Activated CD4-positive, CD25-positive, alpha-beta regulatory T cell treated with anti-CD3 and anti-CD28 coated beads, Interleukin-2, amount 50 U/mL, for 16 hours (primary cell): ENCODE data around the gene GBE1.

Source experiments
- DNase-seq: peaks from one replicate; pipeline ENCODE4 v3.0.0-alpha.2; 2020; ENCODE audit warnings: low read depth, low spot score

GBE1 gene

DNA sequence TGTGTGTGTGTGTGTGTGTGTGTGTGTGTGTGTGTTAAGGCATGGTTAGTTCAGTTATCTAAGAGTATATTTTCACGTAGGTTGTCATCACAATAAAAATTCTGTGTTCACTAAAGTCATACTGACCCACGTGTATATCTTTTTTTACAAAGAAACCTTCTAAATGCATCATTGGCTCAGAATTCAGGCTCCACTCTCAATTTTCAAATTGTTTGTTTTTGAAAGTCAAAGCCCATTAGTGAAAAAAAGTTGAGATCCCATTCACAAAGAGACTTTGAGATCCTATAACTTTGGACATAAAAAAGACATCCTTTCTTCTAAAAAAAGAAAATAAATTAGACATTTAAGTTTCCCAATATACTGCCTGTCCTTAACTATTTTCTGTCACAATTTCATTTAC is 59.3 kb downstream of the GBE1 start:
- DNase-seq = no peak

DNA sequence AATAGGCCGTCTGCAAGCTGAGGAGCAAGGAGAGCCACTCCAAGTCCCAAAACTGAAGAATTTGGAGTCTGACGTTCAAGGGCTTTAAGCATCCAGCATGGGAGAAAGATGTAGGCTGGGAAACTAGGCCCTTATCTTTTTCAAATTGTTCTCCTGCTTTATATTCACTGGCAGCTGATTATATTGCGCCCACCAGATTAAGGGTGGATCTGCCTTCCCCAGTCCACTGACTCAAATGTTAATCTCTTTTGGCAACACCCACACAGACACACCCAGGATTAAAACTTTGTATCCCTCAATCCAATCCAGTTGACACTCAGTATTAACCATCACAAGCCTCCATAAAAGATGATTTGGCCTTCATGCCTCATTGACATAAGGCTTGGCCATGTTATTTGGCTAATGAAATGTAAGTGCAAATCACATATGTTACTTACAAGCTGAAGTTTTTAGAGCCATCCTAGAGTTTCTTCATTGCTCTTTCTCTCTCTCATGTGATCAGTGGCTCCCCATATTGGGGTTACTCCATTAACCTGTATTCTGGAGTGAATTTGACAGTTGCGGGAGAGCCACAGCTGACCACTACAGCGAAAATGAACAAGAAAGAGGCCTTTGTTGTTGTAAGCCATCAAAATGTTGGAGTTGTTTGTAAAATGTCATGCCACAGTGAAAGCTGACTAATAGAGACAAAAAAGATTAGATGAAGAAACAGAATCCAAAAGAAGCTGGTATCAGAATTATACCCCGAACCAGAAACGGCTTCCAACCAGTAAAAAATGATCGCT is 61.7 kb downstream of the GBE1 start:
- no peak for DNase-seq

DNA sequence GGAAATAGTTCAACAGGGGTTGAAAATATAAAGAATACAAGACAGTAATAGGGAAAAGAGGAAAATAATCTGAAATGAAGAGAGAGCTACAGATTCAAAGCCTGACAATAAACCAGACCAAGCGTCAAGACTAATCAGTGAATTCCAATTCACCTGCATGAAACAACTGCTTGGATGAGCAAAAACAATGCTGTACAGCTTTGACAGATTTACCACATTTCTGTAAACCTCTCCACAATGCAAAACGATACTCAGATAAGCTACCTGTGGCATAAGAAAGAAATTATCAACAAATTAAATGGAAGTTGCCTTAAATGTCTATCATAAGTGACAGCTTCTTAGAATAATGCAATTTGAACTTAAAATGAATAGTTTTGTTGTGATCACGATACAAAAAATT is 65.4 kb downstream of the GBE1 start:
- no peak for DNase-seq

DNA sequence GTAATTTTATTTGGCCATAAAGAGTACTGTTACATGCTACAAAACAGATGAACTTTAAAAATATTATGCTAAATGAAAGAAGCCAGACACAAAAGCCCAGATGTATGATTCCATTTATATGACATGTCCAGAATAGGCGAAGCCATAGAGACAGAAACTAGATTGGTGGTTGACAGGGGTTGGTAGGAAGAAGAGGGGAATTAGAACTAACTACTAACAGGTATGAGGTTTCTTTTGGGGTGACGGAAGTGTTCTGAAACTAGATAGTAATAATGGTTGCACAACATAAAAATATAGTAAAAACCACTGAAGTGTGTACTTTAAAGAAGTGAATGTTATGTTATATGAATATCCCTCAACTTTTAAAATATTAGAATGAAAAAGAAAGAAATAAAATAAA is 66.1 kb downstream of the GBE1 start:
- no peak for DNase-seq

DNA sequence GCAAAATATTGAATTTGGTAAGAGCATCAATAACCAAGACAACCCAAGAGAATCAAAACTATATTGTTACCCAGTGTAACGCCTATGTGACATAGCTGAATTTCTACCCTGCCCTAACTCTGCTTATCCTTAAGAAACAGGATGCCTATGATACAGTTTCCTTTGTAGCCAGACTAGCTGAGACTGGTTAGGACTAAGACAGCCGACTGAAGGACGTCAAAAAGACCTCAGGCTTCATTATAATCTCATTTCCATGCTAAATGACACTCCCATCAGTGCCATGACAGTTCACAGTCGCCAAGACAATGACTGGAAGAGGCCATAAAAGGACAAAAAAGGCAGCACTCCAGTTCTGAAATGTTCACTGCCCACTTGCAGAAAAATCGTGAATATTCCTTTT is 66.8 kb downstream of the GBE1 start:
- no peak for DNase-seq

DNA sequence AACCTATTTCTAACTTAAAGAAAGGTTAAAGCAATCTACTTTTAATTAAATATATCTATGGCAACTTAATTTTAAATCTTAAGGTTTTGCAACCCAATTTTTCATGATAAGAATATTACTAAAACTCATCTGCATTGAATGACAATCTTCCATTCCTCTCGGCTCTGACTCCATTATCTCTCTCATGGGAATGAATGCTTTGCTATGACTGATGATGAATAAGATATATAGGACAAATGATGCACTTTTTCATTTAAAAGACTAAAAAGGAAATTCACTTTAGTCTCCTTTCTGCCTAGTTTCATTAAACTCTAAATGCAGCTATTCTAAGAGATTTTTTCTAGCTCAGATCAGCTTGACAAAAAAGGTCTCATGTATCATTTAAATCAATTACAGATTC is 68.7 kb downstream of the GBE1 start:
- no peak for DNase-seq

DNA sequence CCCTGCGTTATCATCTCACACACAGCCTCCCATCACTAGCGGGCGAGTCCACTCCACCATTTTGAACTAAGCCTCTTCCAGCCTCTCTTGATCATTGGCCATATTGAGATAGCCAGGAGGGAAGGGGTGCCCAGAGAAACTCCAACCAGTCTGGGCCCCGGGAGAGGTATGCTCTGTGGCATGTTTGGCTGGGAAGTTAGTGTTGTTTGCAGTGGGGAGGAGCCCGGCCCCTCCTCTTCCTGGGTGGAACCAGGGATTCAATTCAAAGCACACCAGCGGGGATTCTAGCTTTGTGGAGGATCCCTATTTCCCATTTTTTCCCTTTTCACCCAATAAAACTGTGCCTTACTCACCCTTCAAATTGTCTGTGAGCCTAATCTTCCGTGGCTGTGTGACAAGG is 71.8 kb downstream of the GBE1 start:
- no peak for DNase-seq

DNA sequence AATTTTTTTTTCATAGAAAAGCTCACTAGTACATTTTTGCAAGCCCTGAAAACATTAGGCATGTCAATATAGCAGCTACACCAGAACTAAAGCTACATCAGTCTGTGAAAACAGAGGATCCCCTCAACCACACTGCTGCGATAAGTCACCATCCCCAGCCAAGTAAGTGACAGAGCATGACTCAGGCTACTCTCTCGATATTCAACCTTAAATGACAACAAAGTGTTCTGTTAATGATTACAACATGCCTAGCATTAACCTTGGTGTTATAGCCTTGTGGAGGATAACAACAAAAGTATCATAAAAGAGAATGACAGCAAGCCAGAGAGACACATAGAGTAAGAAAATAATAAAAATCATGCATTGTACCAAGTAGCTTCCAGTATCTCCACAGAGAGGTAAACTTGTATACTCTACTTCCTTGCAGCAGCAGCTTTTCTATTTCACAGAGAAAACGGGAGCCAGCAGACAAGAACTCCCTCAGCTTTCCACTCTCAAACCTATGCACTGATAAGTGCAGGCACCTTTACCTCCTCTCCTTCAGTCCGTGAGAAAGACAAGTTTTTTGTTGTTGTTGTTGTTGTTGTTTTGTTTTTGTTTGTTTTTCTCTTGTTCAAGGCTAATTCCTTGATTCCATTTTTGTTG is 76.6 kb downstream of the GBE1 start:
- DNase-seq = no peak

DNA sequence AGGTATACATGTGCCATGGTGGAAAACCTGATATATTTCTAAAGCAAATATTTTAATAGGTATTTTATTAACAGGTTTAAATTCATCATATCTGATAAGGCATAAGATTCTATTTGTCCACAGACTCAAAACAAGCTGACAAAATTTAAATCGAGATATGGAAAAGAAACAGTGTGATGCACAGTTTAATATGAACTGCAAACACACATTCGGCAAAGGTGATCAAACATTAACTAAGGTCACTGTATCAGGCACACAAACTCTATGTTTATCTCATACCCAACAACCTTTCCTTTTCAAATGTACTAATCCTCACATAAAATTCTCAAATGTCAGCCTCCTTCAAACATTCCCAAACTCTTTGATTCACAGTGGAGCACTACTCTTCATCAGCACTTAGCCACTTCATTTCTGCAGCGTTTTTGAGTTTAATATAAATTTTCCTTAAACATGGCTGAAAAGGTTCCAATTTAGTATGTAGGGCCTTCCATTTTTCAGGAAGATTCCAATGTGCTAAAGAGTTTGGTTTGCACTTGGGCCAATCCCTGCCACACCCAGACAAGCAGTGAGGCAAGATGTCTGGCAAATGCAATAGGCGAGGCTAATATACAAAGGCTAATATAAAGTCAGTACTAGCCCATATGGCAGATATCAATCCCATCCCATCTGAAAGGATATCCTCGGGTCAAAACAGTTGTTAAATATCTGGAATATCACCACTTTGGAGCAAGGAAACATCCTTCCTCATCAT is 84.6 kb downstream of the GBE1 start:
- no peak for DNase-seq

DNA sequence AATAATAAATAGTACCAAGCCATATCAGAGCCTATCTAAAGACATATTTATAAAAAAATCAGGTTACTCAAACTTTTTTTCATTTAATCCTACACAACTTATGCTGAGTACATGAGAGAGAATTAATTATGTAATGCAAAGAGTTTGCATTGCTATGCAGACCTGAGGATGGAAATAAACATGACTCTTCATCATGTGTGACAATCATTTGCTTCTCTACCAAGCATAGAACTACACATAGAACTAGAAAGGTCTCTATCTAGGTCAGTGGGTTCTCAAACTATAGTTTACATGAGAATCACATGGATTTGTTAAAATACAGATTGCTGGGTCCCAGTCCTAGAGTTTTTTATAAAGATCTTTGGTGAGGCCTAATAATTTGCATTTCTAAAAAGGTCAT is 86.8 kb downstream of the GBE1 start:
- DNase-seq = no peak

DNA sequence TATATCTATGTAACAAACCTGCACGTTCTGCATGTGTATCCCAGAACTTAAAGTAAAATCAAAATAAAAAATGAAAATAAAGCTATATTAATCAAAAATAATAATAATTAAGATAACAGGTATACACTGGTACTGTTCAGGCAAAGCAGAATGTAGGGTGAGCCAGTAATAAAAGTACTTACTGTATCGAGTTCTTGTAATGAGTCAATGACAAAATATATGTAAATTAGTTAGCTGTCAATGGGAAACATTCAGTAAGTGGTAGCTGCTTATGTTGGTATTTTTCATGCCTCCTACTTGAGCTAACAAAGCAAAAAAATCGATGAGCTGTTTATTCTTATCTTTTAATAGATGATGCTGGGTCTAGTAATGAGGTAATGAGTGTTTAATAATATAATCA is 93.2 kb downstream of the GBE1 start:
- no peak for DNase-seq

DNA sequence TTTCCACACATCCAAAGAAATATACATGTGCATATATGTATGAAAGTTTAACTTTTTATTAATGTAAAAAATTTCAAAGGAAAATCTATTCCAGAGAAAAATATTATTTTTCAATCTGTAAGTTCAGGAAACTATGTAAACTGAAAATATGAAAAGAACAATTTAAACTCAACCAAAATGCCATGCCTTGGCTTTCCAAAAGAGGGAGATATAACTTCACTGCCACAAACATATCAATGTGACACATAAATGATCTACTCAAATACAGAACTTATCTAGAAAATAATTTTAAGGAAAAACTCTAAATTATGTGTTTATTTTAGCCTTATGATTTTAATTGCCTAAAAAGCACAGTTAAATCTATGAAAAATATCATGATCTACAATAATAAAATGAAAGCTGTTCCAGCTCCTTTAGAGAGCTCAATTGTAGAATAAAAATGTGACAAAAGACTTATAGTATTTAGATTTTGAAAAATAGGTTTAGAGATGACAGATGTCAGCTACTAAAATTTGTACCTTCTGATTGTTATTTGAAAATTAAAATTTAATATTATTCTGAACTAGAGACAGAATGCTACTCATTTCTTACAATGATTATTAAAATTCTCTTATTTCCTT is 94.8 kb downstream of the GBE1 start:
- no peak for DNase-seq

DNA sequence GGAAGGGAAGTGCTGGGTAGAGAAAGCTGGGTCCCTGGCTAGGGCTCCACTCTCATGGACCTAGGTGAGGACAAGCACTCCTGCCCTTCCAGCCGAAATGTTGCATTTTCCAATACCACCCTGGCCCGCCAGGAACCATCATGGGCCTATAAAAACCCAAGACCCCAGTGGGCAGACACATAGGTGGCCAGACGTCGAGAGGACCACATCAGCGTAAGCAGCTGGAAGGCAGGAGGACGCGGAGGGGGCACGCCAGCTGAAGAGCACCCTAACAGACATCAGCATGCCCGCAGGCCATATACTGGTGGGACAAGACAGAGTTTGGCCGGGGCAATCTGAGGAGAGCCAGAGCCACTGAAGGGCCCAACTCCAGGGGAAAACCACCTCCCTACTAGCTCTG is 98.3 kb downstream of the GBE1 start:
- DNase-seq = no peak

DNA sequence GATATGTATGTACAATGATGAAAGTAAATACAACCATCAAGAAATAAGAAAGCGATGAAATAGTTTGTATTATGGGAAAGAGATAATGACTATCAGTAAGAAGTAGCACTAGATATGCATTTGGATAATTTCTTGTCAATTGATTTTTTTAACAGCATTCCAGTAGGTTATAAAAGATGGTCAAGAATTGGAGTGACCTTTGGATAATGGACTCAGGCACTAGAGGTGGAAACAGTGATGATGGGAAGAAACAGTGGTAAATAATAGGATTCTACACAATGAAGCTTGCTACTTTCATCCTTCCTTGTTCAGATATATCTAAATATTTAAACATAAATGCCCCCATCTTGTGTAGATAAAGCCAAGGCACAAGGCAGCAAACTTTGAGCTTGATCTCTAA is 101.4 kb downstream of the GBE1 start:
- DNase-seq = no peak

DNA sequence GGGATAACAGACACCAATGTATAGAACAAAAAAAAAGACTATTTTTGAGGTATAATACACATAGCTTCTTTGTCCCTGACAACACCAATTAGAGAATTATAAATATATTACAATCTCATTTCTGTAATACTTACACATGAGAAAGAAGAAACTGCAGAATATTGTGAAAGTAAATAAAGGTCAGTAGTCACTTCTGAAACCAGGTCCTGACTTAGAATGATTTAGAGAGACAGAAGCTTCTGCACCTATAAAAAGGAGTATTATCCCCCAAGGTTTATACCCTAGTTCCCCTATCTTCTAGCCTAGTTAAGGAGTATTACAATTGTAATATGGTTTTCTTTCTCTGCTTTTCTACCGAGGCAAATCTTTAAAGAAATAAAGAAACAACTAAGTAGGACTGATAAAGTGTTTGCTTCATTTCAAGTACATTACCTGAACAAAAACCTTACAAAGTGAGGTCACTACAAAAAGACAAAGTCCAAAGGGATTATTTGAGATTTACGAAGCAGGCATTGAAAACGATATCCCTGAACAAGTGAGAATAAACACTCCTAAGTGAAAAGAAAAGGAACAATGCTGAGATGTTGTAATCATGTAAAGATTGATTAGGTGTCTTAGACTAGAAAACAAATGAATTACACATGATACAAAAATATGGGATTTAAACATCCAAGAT is 103.0 kb downstream of the GBE1 start:
- no peak for DNase-seq

DNA sequence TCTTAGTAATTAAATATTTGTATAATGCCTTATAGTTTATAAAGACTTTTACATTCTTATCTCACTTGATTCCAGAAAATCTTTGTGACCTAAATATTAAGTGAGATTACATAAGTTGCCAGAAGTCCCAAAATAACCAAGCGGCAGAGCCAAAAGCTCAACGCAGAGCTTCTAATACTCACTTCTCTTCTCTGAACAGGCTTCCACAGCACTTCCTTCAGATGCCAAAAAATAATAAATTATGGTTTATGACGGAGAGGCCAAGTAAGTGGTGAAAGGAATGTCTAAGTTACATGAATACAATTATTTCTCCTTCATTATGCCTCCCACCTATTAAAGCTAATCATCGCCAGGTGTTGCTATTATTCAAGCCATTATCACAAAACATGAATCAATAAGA is 110.3 kb downstream of the GBE1 start:
- DNase-seq = no peak

DNA sequence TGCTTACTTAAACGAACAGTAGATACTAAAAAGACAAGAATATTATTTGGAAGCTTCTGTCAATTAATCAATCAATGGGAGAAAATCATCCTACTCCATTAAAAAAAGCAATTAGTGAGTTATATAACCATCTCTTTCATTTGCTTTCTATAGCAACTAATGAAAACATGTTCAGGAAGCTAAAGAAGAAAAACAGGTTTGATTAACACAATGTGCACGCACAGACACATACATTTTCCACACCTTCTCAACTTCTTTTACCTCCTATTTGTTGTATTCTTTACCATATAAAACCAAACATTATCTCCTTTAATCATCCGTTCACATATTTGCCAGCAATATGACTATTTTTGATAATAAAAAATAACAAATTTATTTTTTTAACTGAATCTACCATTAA is 111.3 kb downstream of the GBE1 start:
- DNase-seq = no peak

DNA sequence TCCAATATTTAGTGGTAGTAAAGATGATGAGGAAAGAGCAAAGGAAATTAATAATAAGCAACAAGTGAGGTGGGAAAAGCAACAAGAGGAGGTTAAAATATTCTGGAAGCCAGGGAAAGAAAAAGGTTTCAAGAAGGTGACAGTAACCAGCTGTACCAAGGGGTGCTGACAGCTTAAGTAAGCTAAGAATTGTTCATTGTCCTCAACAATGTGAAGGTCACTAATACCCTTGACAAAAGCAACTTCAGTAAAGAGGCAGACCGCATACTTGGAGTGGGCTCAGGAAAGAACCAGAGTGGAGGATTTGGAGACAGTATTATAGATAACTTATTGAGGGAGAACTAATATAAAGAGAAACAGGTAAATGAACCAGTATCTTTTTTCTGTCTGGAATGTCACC is 116.2 kb downstream of the GBE1 start:
- no peak for DNase-seq

DNA sequence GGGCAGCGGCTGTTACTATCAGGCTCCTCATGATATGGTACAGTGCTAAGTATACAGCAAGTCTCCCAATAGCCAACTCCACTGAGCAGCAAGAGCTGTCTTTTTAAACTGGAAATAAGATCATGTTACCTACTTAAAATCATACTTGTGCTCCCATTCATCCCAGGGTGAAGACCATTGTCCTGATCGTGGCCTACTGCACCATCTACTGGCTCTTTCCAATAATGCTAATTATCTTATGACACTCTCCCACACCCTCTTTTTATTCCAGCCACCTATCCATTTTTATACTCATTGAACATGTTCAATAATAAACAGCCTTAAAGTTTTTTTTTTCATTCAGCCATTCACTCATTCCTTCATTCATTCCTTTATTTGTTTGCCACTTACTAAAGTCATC is 117.7 kb downstream of the GBE1 start:
- no peak for DNase-seq

DNA sequence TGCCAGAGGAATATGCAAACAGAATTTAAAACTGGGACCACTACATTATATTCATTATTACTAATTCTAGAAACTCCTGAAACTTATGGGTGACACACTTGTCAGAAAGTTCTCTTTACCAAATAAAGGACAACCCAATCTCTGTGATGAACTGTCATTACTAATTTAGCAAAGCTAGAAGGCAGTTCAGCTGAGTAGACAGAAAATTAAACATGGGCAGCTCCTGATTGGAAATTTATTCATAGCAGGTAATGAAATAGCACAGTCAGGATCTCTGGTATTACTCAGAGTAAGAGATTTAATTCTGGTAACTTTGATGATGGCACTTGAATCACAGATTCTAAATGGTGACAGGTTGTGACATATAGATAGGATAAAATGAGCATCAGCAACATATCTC is 123.0 kb downstream of the GBE1 start:
- no peak for DNase-seq

DNA sequence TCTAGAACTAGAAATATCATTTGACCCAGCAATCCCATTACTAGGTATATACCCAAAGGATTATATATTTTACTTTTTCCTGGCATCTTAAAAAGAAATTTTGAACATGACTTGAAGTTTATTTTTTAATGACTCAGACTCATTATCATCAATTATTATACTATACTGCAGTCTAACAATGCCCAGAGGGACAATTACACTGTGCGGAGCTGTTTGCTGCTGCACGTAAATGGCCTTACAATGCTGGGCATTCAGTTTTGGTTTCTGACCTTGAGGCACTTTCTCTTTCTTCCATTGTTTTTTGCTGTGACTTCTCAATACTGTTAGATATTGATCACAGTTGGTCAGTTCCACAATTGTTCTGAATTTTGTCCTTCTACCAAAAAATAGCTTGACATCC is 128.8 kb downstream of the GBE1 start:
- DNase-seq = no peak

DNA sequence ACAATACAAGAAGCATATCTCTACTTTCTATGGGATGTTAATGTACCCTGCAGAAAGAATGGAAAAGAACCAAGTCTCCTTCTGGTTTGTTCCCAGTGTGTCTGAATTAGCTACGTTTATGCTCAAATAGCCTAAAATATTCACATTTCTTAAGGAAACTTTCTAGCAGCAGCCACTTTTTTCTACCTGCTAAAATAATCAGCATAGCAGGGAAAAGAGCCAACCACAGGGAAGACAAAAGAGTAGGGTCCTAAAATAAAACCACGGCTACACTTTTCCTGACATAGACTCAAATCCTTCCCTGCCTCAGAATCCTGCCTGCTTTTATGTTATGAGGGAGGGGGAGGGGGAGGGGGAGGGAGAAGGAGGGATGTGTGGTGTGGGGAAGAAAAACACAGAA is 136.7 kb downstream of the GBE1 start:
- DNase-seq = no peak
